HG03103 (cell line): Measurements from ENCODE around the gene STX5.
"Not testable (repeated sequence)": the region's sequence is repeated elsewhere in the genome, so short reads cannot be mapped to it uniquely, and the experiment has no call there.

Experiments
- ATAC-seq: cut with Tn5 transposase; IDR thresholded peaks from one replicate; pipeline ENCODE4 v1.9.1; 2021; ENCODE audit warnings: low read depth; ENCODE audit not compliant: unreplicated experiment

STX5 gene

GRCh38 chr11:62832336-62833234 is 734 bp upstream of the STX5 start, which contains the start of gene TEX54:
TSS of gene TEX54 (minus strand) at chr11:62832841.
- no peak for ATAC-seq

DNA sequence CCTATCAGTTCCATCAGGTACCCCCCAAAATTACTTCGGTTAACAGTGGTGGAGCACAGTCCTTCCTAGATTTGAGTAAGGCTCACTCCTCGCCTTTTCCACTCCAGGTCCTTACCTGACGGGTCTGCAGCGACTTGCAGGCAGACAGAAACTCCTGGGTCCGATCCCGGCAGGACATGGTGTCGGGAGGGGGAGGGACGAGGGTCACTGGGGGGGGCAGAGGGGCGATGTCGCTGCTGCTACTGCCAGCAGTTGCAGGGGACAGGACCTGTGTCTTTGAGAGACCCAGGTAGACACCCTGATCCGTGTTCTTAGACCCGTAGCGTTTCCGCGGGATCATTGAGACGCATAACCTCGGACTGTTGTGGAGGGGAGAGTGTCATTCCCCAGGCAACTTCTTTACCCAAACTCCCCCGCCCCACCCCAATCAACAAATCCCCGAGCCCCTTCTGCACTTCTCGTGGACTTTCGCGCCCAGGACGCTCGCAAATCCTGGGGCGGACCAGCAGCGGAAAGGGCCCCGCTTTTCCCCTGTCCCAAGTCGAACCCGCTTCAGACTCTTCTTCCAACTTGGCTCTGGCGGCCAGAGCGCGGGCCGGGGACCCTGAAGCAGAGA is 839 bp downstream of the STX5 start:
- ATAC-seq = no peak

DNA sequence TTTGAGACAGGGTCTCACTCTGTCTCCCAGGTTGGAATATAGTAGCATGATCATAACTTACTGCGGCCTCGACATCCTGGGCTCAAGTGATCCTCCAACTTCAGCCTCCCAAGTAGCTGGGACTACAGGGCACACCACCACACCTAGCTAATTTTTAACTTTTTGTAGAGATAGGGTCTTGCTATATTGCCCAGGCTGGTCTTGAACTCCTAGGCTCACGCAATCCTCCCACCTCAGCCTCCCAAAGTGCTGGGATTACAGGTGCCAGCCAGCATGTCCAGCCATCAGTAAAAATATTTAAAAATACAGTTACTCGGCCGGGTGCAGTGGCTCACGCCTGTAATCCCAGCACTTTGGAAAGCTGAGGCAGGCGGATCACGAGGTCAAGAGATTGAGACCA is 3.7 kb downstream of the STX5 start:
- not testable (repeated sequence) for ATAC-seq

- ATAC-seq = no peak
These were observed 8.2 kb downstream of the STX5 start for GRCh38 chr11:62823677-62824076.

DNA sequence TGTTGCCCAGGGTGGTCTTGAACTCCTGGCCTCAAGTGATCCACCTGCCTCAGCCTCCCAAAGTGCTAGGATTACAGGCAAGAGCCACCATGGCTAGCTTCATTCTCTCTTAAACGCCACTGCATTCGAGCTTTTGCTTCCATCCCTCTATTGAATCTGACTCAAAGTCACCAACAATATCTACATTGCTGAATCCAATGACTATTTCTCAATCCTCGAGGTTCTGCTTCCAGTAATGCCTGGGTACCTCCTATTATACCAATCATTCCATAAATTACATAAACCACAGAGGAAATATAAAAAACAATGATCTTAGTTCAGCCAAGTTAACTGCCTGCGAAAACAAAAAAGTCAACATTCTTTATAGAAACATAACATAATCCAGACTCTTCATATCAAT is 14.7 kb downstream of the STX5 start:
- ATAC-seq = no peak

DNA sequence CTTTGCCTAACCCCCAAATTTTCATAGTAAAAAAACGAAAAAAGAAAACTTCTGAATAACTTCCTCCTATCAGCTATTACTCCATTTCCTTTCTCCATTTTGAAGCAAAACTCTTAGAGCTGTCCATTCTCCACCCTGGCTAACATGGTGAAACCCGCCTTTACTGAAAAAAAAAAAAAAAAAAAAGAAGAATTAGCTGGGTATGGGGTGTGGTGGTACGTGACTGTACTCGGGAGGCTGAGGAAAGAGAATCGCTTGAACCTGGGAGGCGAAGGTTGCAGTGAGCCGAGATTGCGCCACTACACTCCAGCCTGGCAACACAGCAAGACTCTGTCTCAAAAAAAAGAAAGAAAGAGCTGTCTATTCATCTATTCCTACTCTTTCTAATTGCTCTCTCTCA is 15.3 kb downstream of the STX5 start:
- ATAC-seq = no peak

DNA sequence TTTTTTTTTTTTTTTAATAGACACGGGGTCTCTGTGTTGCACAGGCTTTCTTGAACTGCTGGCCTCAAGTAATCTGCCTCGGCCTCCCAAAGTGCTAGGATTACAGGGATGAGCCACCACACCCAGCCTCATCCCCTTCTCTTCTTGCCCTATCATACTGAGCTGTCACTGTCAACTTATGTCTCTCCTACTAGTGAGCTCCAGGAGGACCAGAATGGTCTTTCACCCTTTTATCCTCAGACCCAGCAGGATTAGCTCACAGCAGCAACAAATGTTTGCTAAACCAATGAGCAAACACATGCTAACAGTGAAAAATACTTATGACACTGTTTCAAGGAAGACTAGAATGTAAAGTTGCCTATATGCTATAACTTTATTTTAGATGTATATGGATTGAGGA is 20.2 kb downstream of the STX5 start:
- ATAC-seq = no peak

DNA sequence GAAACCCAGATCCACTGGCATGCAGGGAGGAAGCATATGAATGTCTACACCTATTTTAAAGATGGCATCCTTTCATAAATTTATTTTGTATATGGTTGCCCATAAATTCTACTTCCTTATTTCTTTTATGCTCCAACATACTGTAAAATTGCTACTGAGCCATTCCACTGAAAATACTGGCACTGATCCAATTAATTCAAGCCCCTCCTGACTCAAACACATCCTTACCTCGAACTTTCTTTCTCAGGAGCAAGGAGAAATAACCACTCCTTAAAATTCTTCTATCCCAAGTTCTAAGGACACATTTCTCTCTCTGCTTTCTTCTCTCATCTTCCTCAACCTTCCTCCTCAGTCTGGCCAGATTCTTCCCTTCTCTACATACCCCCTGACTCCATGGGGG is 21.1 kb downstream of the STX5 start:
- ATAC-seq = no peak

GRCh38 chr11:62806611-62807121 is 25.2 kb downstream of the STX5 start:
- ATAC-seq = no peak

- ATAC-seq = no peak
These were observed 25.9 kb downstream of the STX5 start for GRCh38 chr11:62805961-62806441.

DNA sequence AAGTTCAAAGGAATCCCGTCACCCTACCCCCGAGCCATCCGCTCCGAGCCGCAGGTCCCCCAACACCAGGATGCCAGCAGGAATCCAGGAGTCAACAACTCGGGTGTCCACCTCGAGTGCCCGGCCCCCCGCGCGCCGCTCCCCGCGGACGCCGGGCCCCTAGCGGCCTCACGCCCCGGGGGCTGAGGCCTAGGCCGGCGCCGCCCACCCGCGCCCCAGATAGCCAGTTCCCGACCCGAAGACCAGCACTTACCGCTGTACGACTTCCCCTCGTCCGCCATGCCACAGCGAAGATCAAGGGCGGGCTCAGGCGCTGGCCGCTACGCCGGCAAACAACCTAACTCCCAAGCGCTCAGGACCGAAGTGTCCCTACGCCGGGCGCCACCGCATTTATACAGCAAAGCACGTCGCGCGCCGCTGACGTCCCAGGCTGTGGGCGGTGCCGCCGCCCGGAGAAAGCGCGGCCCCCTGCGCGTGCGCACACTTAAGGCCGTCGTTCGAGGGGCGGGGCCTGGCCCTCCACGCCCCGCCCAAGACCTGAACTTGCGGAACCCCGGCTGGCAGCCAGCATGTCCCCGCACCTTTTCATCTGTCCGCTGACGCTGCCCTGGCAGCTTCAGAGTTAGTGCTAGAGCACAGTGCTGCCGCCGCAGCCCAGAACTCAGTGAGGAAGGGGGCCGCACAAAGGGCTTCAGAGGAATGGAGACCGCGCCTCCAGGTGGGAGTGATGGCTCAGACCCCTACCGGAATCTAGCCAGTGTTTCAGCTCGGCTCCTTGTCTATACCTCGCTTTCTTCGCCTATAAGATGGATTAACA is 26.6 kb downstream of the STX5 start, which contains the start of gene NXF1:
Gene NXF1, minus strand, starts transcription at position 365 of the 817 bp plus-strand sequence. Its CDS starts 84 bp downstream, at position 281.
- peak; percentile 78 for ATAC-seq

GRCh38 chr11:62804310-62805075 is 27.4 kb downstream of the STX5 start:
- ATAC-seq = no peak

DNA sequence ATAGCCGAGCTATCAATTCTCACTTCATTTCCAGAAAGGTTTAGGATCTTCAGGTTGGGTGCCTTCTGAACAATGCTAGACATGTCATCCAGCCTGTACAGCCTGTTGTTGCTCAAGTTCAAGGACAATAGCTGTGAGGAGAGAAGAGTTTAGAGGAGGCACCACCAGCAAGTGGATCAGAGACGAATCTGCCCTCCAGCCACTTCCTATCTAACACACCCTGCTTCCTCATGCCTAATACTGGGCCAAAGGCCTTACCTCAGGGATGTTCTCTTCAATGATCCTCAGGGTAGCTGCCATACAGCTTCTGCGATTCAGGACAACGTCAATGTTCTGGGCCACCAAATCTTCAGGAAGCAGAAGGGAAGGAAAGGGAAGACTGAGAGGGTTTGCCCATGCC is 30.8 kb downstream of the STX5 start:
- no peak for ATAC-seq

DNA sequence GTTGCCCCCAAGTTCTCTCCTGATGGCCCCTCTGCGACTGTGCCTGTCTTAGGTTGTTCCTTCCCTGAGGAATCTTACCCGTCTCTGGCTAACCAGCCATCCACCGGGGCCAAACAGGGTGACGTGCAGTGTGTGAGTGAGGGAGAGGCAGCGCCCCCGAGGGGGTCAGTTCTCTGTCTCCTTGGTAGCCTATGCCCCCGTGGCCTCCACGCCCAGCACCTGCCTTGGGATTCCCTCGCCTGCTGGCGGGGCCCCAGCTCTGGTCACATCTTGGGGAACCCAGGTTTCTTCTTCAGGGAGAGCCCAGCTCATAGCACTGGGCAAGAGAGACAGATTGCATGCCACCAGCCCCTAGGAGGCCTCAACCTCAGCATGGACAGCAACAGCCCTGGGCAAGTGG is 32.4 kb downstream of the STX5 start:
- no peak for ATAC-seq

- no peak for ATAC-seq
These were observed 35.6 kb downstream of the STX5 start for GRCh38 chr11:62796281-62796680.

DNA sequence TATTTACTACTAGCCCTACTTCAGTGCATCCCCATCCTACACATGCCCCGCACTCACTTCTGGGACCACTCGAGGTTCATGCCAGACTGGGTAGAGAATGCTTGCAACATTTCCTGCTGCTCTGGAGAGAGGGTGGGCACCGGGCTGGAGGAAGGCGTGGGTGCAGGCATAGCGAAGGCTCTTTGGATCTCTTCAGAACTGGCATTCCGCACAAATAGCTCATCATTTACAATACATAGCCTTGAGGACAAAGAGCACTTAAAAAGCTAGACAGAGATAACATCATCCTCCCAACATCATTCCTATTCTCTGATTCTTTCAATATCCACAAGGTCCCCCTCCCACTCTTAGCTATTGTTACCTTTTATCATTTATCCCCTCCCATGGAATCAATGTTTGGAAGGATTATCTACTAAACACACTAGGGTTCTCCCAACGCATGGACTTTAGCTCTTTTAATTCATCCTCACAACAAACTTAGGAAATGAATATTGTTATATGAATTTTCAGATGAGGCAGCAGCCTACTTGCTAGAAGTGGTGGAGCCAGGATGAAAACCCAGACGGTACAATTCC is 37.6 kb downstream of the STX5 start:
- ATAC-seq = no peak

DNA sequence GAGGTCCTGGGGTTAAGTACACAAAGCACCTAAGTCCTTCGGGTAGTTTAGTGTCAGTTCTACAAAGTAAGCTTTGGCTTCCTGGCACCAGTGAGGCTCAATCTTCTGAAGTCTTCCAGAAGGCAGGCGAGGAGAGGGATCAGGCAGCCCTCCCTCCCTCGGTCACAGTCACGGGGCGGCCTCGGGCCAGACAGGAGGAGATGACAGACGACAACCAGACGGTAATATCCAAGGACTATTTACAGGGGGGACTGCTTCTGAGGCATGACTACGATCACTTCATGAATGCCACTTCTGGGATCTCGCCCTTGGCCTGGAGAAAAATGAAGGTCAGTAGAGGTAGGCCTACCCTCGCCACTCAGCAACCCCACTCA is 39.7 kb downstream of the STX5 start:
- no peak for ATAC-seq

DNA sequence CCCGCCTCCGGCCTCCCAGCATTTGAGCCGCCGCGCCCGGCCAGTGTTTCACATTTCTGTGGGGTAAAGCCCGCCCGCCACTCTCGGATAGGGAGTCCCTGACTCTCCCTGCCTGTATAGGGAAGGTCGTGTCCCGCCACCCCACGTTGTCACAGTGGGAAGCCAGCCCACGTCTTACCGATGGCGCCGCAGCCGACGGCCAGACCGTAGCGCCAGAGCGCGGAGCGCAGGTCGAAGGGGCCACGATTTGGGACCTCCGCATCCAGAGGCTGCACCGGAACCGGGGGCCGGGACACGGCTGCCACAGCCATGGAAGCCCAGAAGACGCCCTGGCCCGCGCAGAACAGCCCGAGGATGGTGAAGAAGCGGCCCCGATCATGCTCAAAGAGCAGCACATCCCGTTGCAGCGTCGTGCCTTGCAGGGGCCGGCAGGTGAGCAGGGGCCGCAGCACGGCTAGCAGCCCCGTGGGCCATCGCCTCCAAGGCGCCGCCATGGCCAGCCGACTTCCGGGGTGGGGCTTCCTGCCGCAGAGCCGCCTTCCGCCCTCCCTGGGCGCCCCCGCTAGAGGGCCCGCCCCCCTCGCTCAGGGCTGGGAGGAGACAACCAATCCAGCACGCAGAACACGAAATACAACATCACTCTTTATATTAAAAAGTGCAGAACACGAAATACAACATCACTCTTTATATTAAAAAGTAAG is 40.2 kb downstream of the STX5 start, which contains the start of gene TMEM223:
Gene TMEM223, minus strand, starts transcription at position 506 of the 701 bp plus-strand sequence. Its CDS starts 12 bp downstream, at position 494.
- peak; percentile 43 for ATAC-seq

GRCh38 chr11:62789576-62789975 is 42.3 kb downstream of the STX5 start:
- no peak for ATAC-seq
